BLaER1 treated with 17β-estradiol and CSF1 and Interleukin-3, amounts not matched to agents 10 nM and 100 nM (cell line): ENCODE data around the gene ARHGAP4.

Source experiments
- H3K27ac ChIP-seq, 11 experiments: shearing (Covaris generic); formaldehyde crosslinking; 2 replicates each; pipeline ENCODE4 v1.8.1; 2022
- H3K27me3 ChIP-seq, 11 experiments: shearing (Covaris generic); formaldehyde crosslinking; 2 replicates each; pipeline ENCODE4 v1.8.1; 2022
- H3K36me3 ChIP-seq, 11 experiments: shearing (Covaris generic); formaldehyde crosslinking; 2 replicates each; pipeline ENCODE4 v1.8.1; 2022
- H3K4me1 ChIP-seq, 10 experiments: shearing (Covaris generic); formaldehyde crosslinking; 2 replicates each; pipeline ENCODE4 v1.8.1; 2022
- H3K4me2 ChIP-seq, 11 experiments: shearing (Covaris generic); formaldehyde crosslinking; 2 replicates each; pipeline ENCODE4 v1.8.1; 2022
- H3K4me3 ChIP-seq, 10 experiments: shearing (Covaris generic); formaldehyde crosslinking; 2 replicates each; pipeline ENCODE4 v1.8.1; 2022
- H3K9ac ChIP-seq, 11 experiments: shearing (Covaris generic); formaldehyde crosslinking; 2 replicates each; pipeline ENCODE4 v1.8.1; 2022
- H3K9me3 ChIP-seq, 11 experiments: shearing (Covaris generic); formaldehyde crosslinking; replicated peaks in 1 of 11; 2 replicates each; pipeline ENCODE4 v1.8.1; 2022
- H4K20me1 ChIP-seq, 11 experiments: shearing (Covaris generic); formaldehyde crosslinking; 2 replicates each; pipeline ENCODE4 v1.8.1; 2022
- Cebpa-rat ChIP-seq, 11 experiments: shearing (Covaris generic); IDR thresholded peaks; 2 replicates each; pipeline ENCODE4 v1.8.1; 2022

ARHGAP4 gene

DNA sequence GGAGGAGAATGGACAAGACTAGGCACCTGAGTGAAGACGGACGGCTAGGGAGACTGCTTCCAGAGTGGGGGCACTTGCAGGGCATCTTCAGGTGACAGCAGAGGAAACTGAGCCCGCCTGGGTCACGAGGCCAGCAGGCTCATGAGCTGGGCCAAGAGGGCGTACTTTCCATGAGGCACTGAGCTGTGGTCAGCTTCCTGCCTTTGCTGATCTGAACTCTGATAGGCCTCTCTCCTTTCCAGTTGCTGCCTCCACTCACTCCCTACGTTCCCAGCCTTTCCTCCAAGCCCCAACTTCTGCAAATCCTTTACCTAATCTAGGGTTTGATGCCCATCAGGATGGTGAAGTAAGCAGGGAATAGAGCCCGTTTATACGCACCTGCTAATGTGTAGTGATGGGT is 38.7 kb downstream of the ARHGAP4 start:
- Histone ChIP-seq H3K36me3 (no peaks in the 10 kb centered on the region), H3K4me1 (peaks cover 31 to 53% (median 42%) of the 10 kb centered on the region in 10 experiments), H4K20me1 (peaks cover 0 to 47% (median 18%) of the 10 kb centered on the region in 11 experiments; a peak in 16 of 22 replicates), H3K27me3 (peaks cover 61 to 98% (median 93%) of the 10 kb centered on the region in 11 experiments), H3K9ac (no peak overlapping the region), H3K27ac (no peak overlapping the region), H3K9me3 (peaks cover 0 to 47% (median 22%) of the 10 kb centered on the region in 11 experiments; a peak in 9 of 22 replicates), H3K4me3 (no peak overlapping the region), H3K4me2 (peak overlapping the region in 5 of 11 experiments; percentile 18 to 38 (median 21); a peak in 5 of 22 replicates)
- TF ChIP-seq Cebpa-rat (IDR thresholded peaks at IDR 0.05) = no peak

DNA sequence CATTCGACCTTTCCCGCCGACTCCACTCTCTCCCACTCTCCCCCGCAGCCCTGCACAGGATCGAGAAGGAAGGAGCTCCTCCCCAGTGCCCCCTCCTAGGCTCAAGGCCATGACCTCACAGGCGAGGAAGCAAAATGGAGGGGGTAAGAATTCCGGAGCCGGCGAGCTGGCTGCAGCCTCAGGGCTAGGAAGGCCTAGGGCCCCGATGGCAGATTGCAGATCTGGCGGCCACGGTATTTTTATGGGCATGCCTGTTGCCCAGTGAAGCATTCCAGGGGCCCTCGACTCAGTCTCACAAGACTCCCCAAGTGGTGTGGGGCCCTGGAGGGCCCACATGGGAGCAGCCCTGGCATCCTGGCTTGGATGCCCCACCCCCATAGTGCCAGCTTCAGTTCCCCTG is 39.1 kb downstream of the ARHGAP4 start:
- no peaks in the 10 kb centered on the region for H3K36me3 ChIP-seq
- H3K4me3 ChIP-seq = no peak overlapping the region
- peaks cover 0 to 49% (median 21%) of the 10 kb centered on the region in 11 experiments; a peak in 17 of 22 replicates for H4K20me1 ChIP-seq
- peak overlapping the region in 7 of 11 experiments; percentile 21 to 53 (median 38); a peak in 7 of 22 replicates for H3K4me2 ChIP-seq
- peaks cover 61 to 98% (median 93%) of the 10 kb centered on the region in 11 experiments for H3K27me3 ChIP-seq
- peaks cover 35 to 57% (median 47%) of the 10 kb centered on the region in 10 experiments for H3K4me1 ChIP-seq
- peaks cover 0 to 47% (median 22%) of the 10 kb centered on the region in 11 experiments; a peak in 9 of 22 replicates for H3K9me3 ChIP-seq
- no peak overlapping the region for H3K27ac ChIP-seq
- no peak overlapping the region for H3K9ac ChIP-seq
- no peak for TF ChIP-seq Cebpa-rat (IDR thresholded peaks at IDR 0.05)

DNA sequence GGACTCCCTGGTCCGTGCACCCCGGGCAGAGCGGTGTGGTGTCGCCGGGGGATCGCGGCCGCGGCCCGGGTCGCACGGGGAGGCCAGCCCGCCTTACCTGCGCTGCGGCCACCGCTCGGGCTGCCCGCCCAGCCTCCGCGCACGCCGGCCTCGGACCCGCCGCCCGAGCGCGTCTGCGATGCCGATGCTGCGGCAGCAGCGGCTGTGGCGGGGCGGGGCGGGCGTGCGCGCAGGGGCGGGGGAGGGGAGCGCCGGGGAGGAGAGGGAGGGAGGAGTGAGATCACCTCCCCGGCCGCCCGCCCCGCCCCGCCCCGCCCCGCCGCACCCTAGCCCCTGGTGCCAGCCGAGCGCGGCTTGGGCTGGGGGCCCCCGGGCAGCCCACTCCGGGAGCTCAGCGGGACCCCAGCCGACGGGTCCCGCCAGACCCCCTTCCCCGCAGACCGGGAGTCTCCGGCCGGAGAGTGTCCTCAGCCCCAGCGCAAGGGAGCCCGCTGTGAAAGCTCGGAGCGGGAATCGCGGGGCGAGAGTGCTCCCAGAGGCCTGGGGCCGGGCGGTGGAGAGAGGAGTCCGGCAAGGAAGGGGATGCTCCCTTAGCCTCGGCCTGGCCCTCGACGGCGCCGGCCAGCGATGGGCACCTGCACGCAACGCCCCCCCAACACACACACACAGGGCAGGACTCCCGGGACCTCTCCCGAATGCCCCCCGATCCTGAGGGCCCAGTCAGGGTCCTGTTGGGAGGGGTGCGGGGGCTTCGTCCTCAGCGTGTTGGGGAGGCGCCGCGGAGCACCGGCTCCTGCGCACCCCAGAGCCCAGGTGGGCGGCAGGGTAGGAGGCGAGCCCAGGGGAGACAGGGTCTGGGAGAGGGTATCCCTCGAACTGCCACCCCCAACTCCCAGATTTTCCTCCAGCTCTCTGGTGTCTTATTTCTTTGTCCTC is 39.8 kb downstream of the ARHGAP4 start, which contains the start of gene L1CAM:
Gene L1CAM (minus strand): TSS at position 206 of the 936 bp plus-strand sequence. CDS start 10,337 bp downstream, outside the sequence.
- H3K27ac ChIP-seq = no peak within 1 kb of the TSS
- no peaks in the 10 kb centered on the region for H3K36me3 ChIP-seq
- peaks cover 42 to 64% (median 53%) of the 10 kb centered on the region in 10 experiments for H3K4me1 ChIP-seq
- H3K4me2 ChIP-seq = peak within 1 kb of the TSS; percentile 64 to 86 (median 82)
- H4K20me1 ChIP-seq = peaks cover 0 to 54% (median 28%) of the 10 kb centered on the region in 11 experiments; a peak in 17 of 22 replicates
- peak within 1 kb of the TSS in 6 of 11 experiments; percentile 30 to 57 (median 47); a peak in 10 of 22 replicates for H3K9ac ChIP-seq
- TF ChIP-seq Cebpa-rat (IDR thresholded peaks at IDR 0.05) = no peak
- peaks cover 0 to 47% (median 22%) of the 10 kb centered on the region in 11 experiments; a peak in 9 of 22 replicates for H3K9me3 ChIP-seq
- H3K4me3 ChIP-seq = peak within 1 kb of the TSS; percentile 47 to 67 (median 58)
- H3K27me3 ChIP-seq = peaks cover 65 to 99% (median 93%) of the 10 kb centered on the region in 11 experiments

DNA sequence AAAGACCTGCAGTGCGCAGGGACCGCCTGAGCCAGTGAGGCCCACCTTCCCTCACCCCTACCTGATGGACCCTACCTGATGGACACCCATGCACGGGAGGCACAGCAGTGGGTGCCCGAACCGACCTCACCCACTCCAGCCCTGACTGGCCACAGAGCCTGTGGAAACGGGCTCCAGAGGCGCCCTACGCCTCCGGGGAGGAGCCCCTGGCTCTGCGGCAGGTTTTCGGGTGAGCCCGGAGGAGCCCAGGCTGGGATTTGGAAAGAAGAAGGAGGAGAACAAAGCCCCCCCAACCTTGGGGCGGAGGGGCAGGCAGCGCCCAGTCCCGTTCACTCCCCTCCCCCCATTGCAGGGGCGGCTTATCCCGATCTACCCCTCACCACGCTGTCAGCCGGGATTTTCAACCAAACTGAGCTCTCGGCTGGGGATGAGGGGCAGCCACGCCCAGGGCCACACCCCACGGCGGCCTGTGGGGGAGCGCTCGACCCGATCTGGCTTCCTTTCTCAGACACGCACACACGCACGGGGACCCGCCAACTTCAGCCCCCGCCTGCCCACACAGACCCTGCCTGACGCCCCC is 40.8 kb downstream of the ARHGAP4 start:
- Histone ChIP-seq H3K4me3 (peak overlapping the region; percentile 47 to 67 (median 58)), H3K9ac (peak overlapping the region in 6 of 11 experiments; percentile 30 to 57 (median 47); a peak in 10 of 22 replicates), H3K4me2 (peak overlapping the region; percentile 64 to 86 (median 82)), H3K4me1 (peaks cover 51 to 74% (median 63%) of the 10 kb centered on the region in 10 experiments), H3K27ac (no peak overlapping the region), H3K36me3 (no peaks in the 10 kb centered on the region), H3K27me3 (peaks cover 66 to 99% (median 93%) of the 10 kb centered on the region in 11 experiments), H4K20me1 (peaks cover 0 to 64% (median 37%) of the 10 kb centered on the region in 11 experiments; a peak in 18 of 22 replicates), H3K9me3 (peaks cover 0 to 41% (median 17%) of the 10 kb centered on the region in 11 experiments; a peak in 9 of 22 replicates)
- no peak for TF ChIP-seq Cebpa-rat (IDR thresholded peaks at IDR 0.05)

DNA sequence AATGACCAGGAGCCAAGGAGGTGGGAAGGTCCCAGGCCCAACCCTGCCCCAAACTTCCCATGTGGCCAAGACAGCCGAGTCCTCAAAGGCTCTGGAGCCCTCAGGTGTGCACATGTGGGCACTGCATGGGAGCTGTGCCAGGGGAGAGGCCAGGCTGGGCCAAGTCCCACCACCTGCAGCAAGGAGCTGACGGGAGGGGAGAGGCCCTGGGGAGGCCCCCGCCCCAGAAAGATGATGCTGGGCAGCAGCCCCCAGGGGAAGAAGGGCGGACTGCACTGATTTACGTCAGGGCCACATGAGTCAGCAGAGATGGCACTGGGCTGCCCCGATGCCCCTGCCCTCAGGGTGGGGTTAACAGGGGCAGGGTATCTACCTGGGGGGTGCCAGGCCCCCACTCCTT is 41.5 kb downstream of the ARHGAP4 start:
- Histone ChIP-seq H4K20me1 (peaks cover 0 to 71% (median 37%) of the 10 kb centered on the region in 11 experiments; a peak in 18 of 22 replicates), H3K4me1 (peaks cover 59 to 81% (median 70%) of the 10 kb centered on the region in 10 experiments), H3K9me3 (peaks cover 0 to 34% (median 10%) of the 10 kb centered on the region in 11 experiments; a peak in 9 of 22 replicates), H3K36me3 (no peaks in the 10 kb centered on the region), H3K4me2 (peak overlapping the region; percentile 64 to 86 (median 82)), H3K9ac (peak overlapping the region in 3 of 11 experiments; percentile 39 to 53 (median 47); a peak in 2 of 22 replicates), H3K27me3 (peaks cover 72 to 99% (median 93%) of the 10 kb centered on the region in 11 experiments), H3K27ac (no peak overlapping the region), H3K4me3 (peak overlapping the region in 6 of 10 experiments; percentile 47 to 60 (median 58); a peak in 9 of 20 replicates)
- TF ChIP-seq Cebpa-rat (IDR thresholded peaks at IDR 0.05) = no peak

DNA sequence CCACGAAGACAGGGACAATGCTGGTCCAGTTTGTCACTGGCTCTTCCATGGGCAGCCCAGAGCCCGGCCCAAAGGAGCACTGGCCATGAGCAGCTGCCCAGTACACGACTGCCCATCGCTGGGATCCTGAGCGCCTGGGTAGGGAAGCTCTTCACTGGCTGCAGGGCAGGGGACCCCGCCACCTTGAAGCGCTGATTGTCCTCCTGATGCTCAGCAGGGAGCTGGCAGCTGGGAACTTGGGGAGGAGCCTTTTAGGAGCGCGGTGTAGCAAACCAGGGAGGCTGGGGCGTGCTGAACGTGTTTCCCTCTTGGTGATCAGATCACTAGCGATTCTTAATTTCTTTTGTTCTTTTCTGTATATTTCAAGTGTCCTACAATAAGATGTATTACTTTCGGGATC is 41.9 kb downstream of the ARHGAP4 start:
- Histone ChIP-seq H3K9ac (no peak overlapping the region), H3K4me2 (peak overlapping the region in 9 of 11 experiments; percentile 54 to 82 (median 74); a peak in 12 of 22 replicates), H3K4me3 (no peak overlapping the region; a peak in 1 of 20 replicates), H3K27me3 (peaks cover 76 to 99% (median 95%) of the 10 kb centered on the region in 11 experiments), H3K9me3 (peaks cover 0 to 30% (median 7%) of the 10 kb centered on the region in 11 experiments; a peak in 9 of 22 replicates), H3K4me1 (peaks cover 63 to 85% (median 74%) of the 10 kb centered on the region in 10 experiments), H3K27ac (no peak overlapping the region), H3K36me3 (no peaks in the 10 kb centered on the region), H4K20me1 (peaks cover 0 to 75% (median 37%) of the 10 kb centered on the region in 11 experiments; a peak in 18 of 22 replicates)
- no peak for TF ChIP-seq Cebpa-rat (IDR thresholded peaks at IDR 0.05)

DNA sequence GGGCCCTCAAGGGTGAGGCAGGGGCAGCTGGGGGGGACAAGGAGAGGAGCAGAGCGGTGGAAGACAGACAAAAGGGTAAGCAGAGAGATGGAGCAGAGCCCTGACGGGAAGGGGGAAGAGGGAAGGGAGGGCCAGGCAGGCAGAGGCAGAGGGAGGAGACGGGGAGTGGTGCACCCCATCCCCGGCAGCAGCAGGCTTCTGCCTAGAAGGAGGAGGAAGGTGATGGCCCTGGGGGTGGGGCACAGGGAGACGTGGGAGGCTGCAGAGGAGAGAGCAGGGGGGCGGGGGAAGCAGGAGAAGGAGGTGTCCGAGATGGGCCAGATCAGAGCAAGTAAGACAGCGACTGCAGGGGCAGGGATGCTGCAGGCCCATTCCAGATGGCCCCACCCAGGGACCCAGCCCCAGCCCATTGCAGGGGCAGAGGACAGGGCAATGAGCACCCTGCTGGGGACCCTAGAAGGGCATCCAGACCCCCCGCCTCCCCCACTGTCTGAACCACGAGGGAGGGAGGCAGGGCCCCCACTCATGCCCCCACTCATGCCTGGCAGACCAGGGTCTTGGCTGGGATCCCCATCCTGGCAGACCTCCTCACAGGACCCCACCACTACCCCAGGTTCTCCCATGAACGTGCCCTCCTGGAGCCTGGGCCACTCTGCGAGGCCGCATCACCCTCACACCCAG is 42.8 kb downstream of the ARHGAP4 start:
- Histone ChIP-seq H3K4me2 (peak overlapping the region; percentile 54 to 93 (median 74)), H3K9ac (peak overlapping the region in 4 of 11 experiments; percentile 39 to 56 (median 42); a peak in 3 of 22 replicates), H3K4me3 (no peak overlapping the region), H3K27me3 (peaks cover 77 to 99% (median 97%) of the 10 kb centered on the region in 11 experiments), H3K4me1 (peaks cover 71 to 90% (median 79%) of the 10 kb centered on the region in 10 experiments), H4K20me1 (peaks cover 0 to 83% (median 43%) of the 10 kb centered on the region in 11 experiments; a peak in 18 of 22 replicates), H3K9me3 (peaks cover 0 to 24% (median 6%) of the 10 kb centered on the region in 11 experiments; a peak in 7 of 22 replicates), H3K27ac (0 out of 22 replicates have a peak overlapping the region, but pooled peaks of 2 of the 11 experiments have one; percentile 23 to 32), H3K36me3 (no peaks in the 10 kb centered on the region)
- TF ChIP-seq Cebpa-rat (IDR thresholded peaks at IDR 0.05) = no peak
